Naive thymus-derived CD8-positive, alpha-beta T cell (primary cell): ENCODE results near the gene BMPR1B. TPM values are rescaled to one million over a fixed set of nuclear protein-coding genes. Genes with fewer than 3 reads are reported as not detected.
"Not testable (repeated sequence)": the region's sequence is repeated elsewhere in the genome, so short reads cannot be mapped to it uniquely, and the experiment has no call there.

Experiments used
- ATAC-seq, 2 donors: fragments of 150-1000 bp; cut with Tn5 transposase in 1 of 2; sonication (Bioruptor Pico), chemical (Tn5 transposase) in 1 of 2; 1 replicate in 1 of 2; 2 replicates in 1 of 2; pipeline ENCODE4 v1.10.0; 2021; ENCODE audit warnings: mild to moderate bottlenecking in 2 of 2, moderate library complexity in 2 of 2
- POLR2A ChIA-PET: fragments of 350-600 bp; sonication (Branson Sonifier 250); formaldehyde crosslinking; loops from one replicate; lab custom pipeline; 2021; ENCODE audit warnings: antibody characterized with exemption; lab: Charles Lee
- DNase-seq, 10 donors: peaks; one replicate each; pipeline versions ENCODE4 v3.0.0 to v3.0.0-alpha.2; 2020 to 2022
- H3K27ac Mint-ChIP-seq, 10 donors: one replicate each; pipeline ENCODE4 v1.8.0; 2020 to 2022; ENCODE audit warnings: mild to moderate bottlenecking in 10 of 10, mixed read lengths in 10 of 10, moderate library complexity in 4 of 10, inconsistent platforms in 1 of 10
- H3K27me3 Mint-ChIP-seq, 5 donors: one replicate each; pipeline ENCODE4 v1.8.0; 2021 to 2022; ENCODE audit warnings: mixed read lengths in 5 of 5
- H3K36me3 Mint-ChIP-seq, 3 donors: one replicate each; pipeline ENCODE4 v1.8.0; 2020 to 2022; ENCODE audit warnings: mixed read lengths in 3 of 3, mild to moderate bottlenecking in 2 of 3, inconsistent platforms in 1 of 3
- H3K4me1 Mint-ChIP-seq, 4 donors: one replicate each; pipeline ENCODE4 v1.8.0; 2021 to 2022; ENCODE audit warnings: mixed read lengths in 4 of 4
- H3K4me3 Mint-ChIP-seq, 10 donors: one replicate each; pipeline ENCODE4 v1.8.0; 2020 to 2022; ENCODE audit warnings: mild to moderate bottlenecking in 10 of 10, mixed read lengths in 10 of 10, moderate library complexity in 6 of 10, inconsistent platforms in 1 of 10
- H3K9me3 Mint-ChIP-seq, 9 donors: one replicate each; pipeline ENCODE4 v1.8.0; 2020 to 2022; ENCODE audit warnings: mixed read lengths in 9 of 9, mild to moderate bottlenecking in 3 of 9, inconsistent platforms in 1 of 9, moderate library complexity in 1 of 9
- polyA plus RNA-seq, 3 donors: library from polyadenylated mRNA; unstranded; fragments of 300-500 nt; fragmentation: Illumina TruSeq; gene quantifications; one replicate each; pipeline ENCODE4 v1.2.3, GENCODE V29; 2021
- total RNA-seq, 8 experiments: library from RNA in 2 of 8; stranded (reverse) in 2 of 8; gene quantifications; one replicate each; pipeline ENCODE4 v1.2.3 and lab custom pipeline; 2021 to 2026

The BMPR1B gene
- total and polyA plus RNA-seq, 5 experiments from 2014 or later = not detected

DNA sequence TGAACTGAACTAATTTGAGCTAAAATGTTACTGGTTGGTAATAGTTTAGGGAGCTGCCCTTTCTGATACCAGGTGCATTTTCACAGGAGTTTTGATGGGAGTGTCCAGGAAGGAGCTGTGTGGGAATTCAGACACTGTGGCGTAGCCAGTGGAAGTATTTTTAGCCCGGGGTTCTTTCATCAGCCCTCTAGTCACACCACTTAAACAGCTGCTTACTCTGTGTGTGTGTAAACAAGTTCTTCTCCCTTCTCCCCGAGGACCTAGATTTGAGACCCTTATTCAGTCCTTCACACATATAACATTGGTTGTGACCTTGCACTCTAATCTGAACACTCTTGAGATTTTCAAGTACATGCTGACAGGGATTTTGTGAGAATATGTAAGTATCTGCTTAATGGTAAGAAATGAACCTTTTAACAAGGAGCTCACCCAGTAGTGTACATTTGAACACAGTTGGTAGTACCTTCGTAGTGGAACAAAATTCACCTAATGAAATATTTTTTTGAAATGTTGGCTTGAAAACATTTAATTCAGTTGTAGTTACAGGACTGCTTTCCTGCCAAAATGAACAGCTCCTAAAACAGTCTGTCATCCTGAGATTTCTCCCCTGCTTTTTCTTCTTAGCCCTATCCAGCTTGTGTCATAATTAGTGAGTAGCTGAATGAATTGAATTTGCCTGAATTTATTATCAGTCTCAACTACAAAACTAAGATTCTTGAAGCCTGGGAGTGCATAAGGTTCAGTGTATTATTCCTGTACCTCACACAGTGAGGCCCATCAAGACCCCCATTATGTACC is 61.8 kb downstream of the BMPR1B start:
- POLR2A ChIA-PET = no interaction called here
- Mint-ChIP-seq H3K4me3 (no peak overlapping the region), H3K36me3 (no peaks in the 10 kb centered on the region), H3K9me3 (peaks cover 0 to 2% (median 0%) of the 10 kb centered on the region in 9 donors), H3K27me3 (peaks cover 0 to 8% (median 0%) of the 10 kb centered on the region in 5 donors), H3K27ac (no peak overlapping the region), H3K4me1 (no peaks in the 10 kb centered on the region)
- DNase-seq (no peak), ATAC-seq (no peak)

DNA sequence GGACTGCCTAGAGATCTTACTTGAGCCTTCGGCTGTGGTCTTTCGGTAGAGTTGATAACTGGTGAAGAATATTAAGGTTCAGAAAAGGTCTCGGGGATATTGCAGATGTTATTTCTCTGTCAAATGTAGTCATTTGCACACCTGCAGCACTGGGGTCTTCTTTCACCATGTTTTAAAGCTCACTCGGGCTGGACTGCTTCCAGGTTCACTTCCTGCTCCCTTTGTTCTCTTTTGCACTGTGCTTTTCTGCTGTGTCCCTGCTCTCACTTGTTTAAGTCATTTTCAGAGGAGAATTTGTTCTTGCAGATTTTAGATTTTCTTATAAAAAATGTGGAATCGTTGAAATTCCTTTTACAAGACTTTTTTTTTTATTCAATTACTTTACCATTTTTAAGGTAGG is 68.5 kb downstream of the BMPR1B start:
- H3K27ac Mint-ChIP-seq = no peak overlapping the region
- H3K4me1 Mint-ChIP-seq = no peaks in the 10 kb centered on the region
- H3K36me3 Mint-ChIP-seq = no peaks in the 10 kb centered on the region
- ATAC-seq (no peak), DNase-seq (no peak)
- POLR2A ChIA-PET = no interaction called here
- H3K4me3 Mint-ChIP-seq = no peak overlapping the region
- H3K27me3 Mint-ChIP-seq = peaks cover 0 to 5% (median 0%) of the 10 kb centered on the region in 5 donors
- H3K9me3 Mint-ChIP-seq = peaks cover 0 to 2% (median 0%) of the 10 kb centered on the region in 9 donors

DNA sequence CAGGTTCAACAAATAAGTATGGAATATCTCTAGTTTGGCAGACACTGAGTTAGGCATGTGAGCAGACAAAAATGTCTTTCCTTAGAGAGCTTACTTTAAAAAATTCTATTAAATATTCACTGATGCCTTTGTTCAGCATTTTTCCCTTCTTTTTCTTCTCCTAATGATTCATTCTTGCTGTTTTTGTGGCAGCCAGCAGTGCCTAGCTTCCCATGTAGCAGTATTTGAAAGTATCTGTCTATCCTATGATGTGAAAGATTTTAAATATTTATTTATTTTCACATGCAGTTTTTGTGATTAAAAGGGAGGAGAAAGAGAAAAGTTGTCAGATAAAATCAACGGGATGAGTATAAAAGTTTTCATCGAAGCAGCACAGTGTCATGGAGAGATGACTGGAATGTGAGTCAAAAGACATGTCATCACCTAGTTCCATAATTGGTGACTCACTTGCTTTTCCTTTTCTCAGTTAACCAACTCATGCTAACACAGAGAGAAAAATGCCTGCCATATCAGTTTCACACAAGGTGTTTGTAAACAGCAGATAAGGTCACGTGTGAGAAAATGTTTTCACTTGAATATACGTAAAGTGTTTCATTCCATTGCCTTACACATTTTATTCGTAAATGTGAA is 69.8 kb downstream of the BMPR1B start:
- ATAC-seq = no peak
- Mint-ChIP-seq H3K27ac (no peak overlapping the region), H3K27me3 (peaks cover 0 to 5% (median 0%) of the 10 kb centered on the region in 5 donors), H3K36me3 (no peaks in the 10 kb centered on the region), H3K4me1 (no peaks in the 10 kb centered on the region), H3K9me3 (peaks cover 0 to 2% (median 0%) of the 10 kb centered on the region in 9 donors), H3K4me3 (no peak overlapping the region)
- no peak for DNase-seq
- POLR2A ChIA-PET = no interaction called here

DNA sequence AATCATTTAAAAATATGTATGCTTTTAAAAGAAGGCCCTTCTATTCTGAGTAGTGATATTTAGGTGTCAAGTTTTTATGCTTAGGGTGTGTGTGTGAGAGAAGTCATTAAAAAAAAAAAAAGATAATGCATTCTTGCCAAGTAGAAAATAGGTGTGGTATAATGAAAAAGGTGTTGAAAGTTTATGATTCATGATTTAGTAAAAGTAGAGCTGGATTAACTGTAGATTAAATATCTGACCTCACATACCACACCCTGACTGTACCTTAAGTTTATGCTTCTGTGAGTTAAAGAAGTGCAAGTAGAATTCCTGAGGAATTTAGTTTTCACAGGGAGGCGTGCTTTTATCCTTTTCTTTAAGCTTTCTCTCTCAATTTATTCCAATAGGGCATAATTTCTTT is 71.1 kb downstream of the BMPR1B start:
- DNase-seq (no peak), ATAC-seq (no peak)
- H3K27me3 Mint-ChIP-seq = peaks cover 0 to 3% (median 0%) of the 10 kb centered on the region in 5 donors
- no peaks in the 10 kb centered on the region for H3K9me3 Mint-ChIP-seq
- H3K4me3 Mint-ChIP-seq = no peak overlapping the region
- H3K36me3 Mint-ChIP-seq = no peaks in the 10 kb centered on the region
- peak overlapping the region in 1 of 10 donors; percentile 2 for H3K27ac Mint-ChIP-seq
- H3K4me1 Mint-ChIP-seq = no peaks in the 10 kb centered on the region
- POLR2A ChIA-PET = no interaction called here

DNA sequence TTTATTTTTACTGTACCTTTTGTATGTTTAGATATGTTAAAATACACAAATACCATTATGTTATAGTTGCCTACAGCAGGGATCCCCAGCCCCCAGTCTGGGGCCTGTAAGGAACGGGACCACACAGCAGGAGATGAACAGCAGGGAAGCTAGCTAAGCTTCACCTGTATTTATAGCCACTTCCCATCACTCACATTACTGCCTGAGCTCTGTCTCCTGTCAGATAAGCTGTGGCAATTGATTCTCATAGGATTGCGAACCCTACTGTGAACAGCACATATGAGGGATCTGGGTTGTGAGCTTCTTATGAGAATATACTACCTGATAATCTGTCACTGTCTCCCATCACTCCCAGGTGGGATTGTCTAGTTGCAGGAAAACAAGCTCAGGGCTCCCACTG is 73.9 kb downstream of the BMPR1B start:
- Mint-ChIP-seq H3K27ac (no peak overlapping the region), H3K9me3 (no peaks in the 10 kb centered on the region), H3K4me3 (no peak overlapping the region), H3K4me1 (no peaks in the 10 kb centered on the region), H3K36me3 (no peaks in the 10 kb centered on the region), H3K27me3 (no peaks in the 10 kb centered on the region)
- POLR2A ChIA-PET = no interaction called here
- no peak for ATAC-seq
- no peak for DNase-seq

DNA sequence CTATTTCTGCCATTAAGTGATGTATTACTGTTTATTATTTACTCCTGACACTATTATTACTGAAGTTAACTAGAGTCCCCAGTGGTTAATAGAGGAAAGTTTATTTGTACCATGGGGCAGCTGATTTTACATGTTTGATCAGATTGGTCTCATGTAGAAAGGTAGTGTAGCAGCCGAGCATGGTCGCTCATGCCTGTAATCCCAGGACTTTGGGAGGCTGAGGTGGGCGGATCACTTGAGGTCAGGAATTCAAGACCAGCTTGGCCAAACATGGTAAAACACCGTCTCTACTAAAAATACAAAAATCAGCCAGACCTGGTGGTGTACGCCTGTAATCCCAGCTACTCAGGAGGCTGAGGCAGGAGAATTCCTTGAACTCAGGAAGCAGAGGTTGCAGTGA is 74.6 kb downstream of the BMPR1B start:
- H3K4me3 Mint-ChIP-seq, POLR2A ChIA-PET, DNase-seq, H3K27ac Mint-ChIP-seq, H3K9me3 Mint-ChIP-seq, H3K27me3 Mint-ChIP-seq, H3K4me1 Mint-ChIP-seq, ATAC-seq, H3K36me3 Mint-ChIP-seq: not testable (repeated sequence)

DNA sequence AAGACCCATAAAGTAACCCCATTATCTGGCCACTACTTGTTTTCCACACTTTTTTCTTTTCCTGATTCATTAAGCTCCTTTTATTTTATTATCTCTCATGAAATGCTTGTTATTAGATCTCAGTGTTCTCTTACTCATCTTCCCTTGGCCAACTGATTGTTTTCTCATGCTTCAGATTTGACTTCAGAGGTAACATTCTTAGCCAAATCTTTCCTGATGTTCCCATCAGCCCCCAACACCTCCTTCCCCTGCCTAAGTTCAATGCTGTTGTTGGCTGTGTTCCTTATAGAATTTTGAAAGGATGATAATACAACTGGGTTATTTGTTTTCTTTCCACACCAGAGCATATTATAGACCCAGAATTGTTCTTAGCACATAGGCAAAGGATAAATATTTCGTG is 75.6 kb downstream of the BMPR1B start:
- Mint-ChIP-seq H3K36me3 (no peaks in the 10 kb centered on the region), H3K4me1 (no peaks in the 10 kb centered on the region), H3K9me3 (no peaks in the 10 kb centered on the region), H3K27ac (no peak overlapping the region), H3K27me3 (no peaks in the 10 kb centered on the region), H3K4me3 (no peak overlapping the region)
- POLR2A ChIA-PET = no interaction called here
- DNase-seq = no peak
- ATAC-seq = no peak

DNA sequence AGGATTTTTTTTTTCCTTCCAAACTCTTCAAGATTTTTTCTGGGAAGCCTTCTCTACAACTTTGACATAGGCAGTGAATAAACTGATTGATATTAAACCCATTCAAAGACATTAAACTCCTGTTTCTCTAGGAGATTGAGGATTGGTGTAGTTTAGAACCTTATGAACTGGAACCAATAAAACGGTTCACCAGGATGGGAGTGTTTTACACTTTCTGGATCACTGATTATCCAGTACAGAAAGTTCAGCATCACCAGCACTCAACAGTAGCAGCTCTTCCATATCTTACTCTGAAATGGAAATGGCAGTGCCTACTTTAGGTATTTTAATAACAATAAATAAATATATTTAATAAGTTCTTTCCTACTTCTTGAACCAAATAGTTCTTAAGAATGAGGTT is 76.7 kb downstream of the BMPR1B start:
- POLR2A ChIA-PET = no interaction called here

DNA sequence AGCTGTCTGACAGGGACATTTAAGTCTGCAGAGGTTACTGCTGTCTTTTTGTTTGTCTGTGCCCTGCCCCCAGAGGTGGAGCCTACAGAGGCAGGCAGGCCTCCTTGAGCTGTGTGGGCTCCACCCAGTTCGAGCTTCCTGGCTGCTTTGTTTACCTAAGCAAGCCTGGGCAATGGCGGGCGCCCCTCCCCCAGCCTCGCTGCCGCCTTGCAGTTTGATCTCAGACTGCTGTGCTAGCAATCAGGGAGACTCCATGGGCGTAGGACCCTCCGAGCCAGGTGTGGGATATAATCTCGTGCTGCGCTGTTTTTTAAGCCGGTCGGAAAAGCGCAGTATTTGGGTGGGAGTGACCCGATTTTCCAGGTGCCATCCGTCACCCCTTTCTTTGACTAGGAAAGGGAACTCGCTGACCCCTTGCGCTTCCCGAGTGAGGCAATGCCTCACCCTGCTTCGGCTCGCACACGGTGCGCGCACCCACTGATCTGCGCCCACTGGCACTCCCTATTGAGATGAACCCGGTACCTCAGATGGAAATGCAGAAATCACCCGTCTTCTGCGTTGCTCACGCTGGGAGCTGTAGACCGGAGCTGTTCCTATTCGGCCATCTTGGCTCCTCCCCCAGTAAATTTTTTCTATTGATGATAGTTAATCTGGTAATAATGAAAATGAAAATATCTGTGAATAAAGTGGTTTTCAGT is 83.6 kb downstream of the BMPR1B start:
- not testable (repeated sequence) for ATAC-seq

More for the DNA sequence above, 76.7 kb downstream of the BMPR1B start:
- Mint-ChIP-seq H3K27ac (no peak overlapping the region), H3K4me3 (no peak overlapping the region), H3K27me3 (no peaks in the 10 kb centered on the region), H3K9me3 (no peaks in the 10 kb centered on the region), H3K36me3 (no peaks in the 10 kb centered on the region), H3K4me1 (no peaks in the 10 kb centered on the region)
- ATAC-seq (no peak), DNase-seq (no peak)

DNA sequence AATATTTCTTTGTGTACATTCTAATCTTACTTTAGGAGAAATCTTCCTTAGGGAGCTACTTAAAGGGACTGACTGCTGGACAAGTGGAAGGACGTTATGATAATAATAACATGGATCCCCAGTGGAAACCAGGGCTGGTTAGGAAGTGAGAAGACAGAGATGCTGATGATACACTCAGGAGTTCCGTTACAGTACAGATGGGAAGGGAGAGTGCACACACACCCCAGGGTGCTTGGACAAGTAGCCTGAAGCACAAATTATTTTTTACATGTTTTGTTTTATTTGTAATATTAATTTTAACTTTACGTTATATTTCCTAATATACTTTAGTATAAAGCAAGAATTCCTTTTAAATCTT is 84.1 kb downstream of the BMPR1B start:
- Mint-ChIP-seq H3K4me3 (no peak overlapping the region), H3K36me3 (no peaks in the 10 kb centered on the region), H3K4me1 (peaks cover 0 to 1% (median 0%) of the 10 kb centered on the region in 4 donors), H3K27ac (no peak overlapping the region), H3K9me3 (peaks cover 0 to 5% (median 0%) of the 10 kb centered on the region in 9 donors), H3K27me3 (peaks cover 0 to 14% (median 3%) of the 10 kb centered on the region in 5 donors)
- DNase-seq (no peak), ATAC-seq (no peak)
- POLR2A ChIA-PET = no interaction called here

More for the DNA sequence above, 83.6 kb downstream of the BMPR1B start:
- H3K4me3 Mint-ChIP-seq, H3K9me3 Mint-ChIP-seq, H3K4me1 Mint-ChIP-seq, DNase-seq, POLR2A ChIA-PET, H3K36me3 Mint-ChIP-seq, H3K27ac Mint-ChIP-seq: not testable (repeated sequence)
- peaks cover 0 to 14% (median 3%) of the 10 kb centered on the region in 5 donors for H3K27me3 Mint-ChIP-seq

DNA sequence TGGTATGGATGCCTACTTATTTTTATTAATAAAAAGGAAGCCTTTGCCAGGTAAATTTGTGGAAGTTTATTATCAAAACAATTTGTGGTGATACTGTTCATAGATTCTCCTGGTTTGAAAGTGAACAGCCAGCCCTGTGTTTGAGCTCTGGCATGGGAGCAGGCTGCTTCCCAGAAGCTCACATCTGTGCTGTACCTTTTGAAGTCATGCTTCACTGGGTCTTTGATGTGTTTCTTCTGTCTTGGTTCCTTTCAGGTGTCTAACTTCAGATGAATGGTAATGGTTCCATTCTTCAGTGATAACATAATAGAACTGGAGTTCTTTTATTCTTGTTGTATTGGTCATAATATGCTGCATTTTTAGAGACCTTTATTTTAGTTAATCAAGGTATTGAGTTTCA is 85.5 kb downstream of the BMPR1B start:
- no peak for ATAC-seq
- Mint-ChIP-seq H3K4me1 (peaks cover 0 to 1% (median 0%) of the 10 kb centered on the region in 4 donors), H3K36me3 (no peaks in the 10 kb centered on the region), H3K9me3 (peaks cover 0 to 5% (median 3%) of the 10 kb centered on the region in 9 donors), H3K27me3 (peaks cover 0 to 14% (median 3%) of the 10 kb centered on the region in 5 donors), H3K27ac (no peak overlapping the region), H3K4me3 (no peak overlapping the region)
- POLR2A ChIA-PET = no interaction called here
- no peak for DNase-seq

DNA sequence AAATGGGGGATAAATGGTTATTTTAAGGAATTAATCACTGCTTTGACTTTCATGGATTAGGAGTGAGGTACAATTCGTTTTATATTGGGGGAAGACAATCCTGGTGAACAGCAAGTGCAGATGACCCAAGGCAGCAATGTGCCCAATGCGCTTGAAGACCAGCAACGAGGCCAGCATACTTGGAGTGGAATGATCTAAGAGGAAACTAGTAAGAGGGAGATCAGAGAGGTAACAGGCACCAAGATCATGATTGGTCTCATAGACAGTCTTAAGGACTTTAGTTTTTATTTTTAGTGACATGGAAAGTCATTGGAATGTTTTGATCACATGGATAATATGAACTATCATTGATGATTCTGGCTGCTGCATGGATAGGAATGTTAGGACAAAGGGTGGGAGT is 90.6 kb downstream of the BMPR1B start:
- no peak for ATAC-seq
- DNase-seq = no peak
- no peak overlapping the region for H3K4me3 Mint-ChIP-seq
- peaks cover 0 to 1% (median 0%) of the 10 kb centered on the region in 4 donors for H3K4me1 Mint-ChIP-seq
- POLR2A ChIA-PET = no interaction called here
- peaks cover 0 to 15% (median 3%) of the 10 kb centered on the region in 5 donors for H3K27me3 Mint-ChIP-seq
- H3K9me3 Mint-ChIP-seq = peaks cover 0 to 5% (median 3%) of the 10 kb centered on the region in 9 donors
- H3K27ac Mint-ChIP-seq = no peak overlapping the region
- no peaks in the 10 kb centered on the region for H3K36me3 Mint-ChIP-seq

DNA sequence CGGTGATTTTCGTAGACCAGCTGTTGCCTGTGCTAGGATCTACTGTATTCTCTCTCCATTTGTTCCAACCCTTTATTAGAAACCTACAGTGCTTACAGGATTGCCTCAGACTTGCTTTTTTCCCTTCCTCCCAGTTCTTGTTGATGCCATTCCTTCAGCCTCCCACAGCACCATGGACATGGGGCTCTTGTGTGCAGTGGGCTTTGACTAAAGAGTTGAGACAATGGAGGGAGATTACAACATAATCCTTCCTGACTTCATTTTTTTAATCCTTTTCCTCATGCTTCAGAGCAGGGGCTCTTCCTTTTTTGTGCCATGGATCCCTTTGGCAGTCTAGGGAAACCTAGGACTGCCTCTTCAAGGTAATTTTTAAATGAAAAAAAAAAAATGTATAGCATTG is 92.1 kb downstream of the BMPR1B start:
- Mint-ChIP-seq H3K27me3 (peaks cover 0 to 9% (median 0%) of the 10 kb centered on the region in 5 donors), H3K9me3 (peaks cover 0 to 5% (median 3%) of the 10 kb centered on the region in 9 donors), H3K27ac (no peak overlapping the region), H3K4me1 (no peaks in the 10 kb centered on the region), H3K36me3 (no peaks in the 10 kb centered on the region), H3K4me3 (no peak overlapping the region)
- ATAC-seq (no peak), DNase-seq (no peak)
- POLR2A ChIA-PET = no interaction called here
